B cell (primary cell): ENCODE measurements around the gene TCERG1L.

Experiments used
- EZH2 ChIP-seq: IDR thresholded peaks from 2 replicates; pipeline ENCODE4 v1.6.1; 2012; ENCODE audit warnings: borderline replicate concordance, low read depth, mild to moderate bottlenecking, moderate library complexity, low read length; ENCODE audit not compliant: insufficient read depth, poor library complexity, severe bottlenecking
- TF ChIP-seq, protein P1 (sequence below): fragments of 200-600 bp; IDR thresholded peaks from one replicate; pipeline ENCODE4 v1.8.0; 2022; ENCODE audit warnings: antibody characterized with exemption, mild to moderate bottlenecking

DNA sequence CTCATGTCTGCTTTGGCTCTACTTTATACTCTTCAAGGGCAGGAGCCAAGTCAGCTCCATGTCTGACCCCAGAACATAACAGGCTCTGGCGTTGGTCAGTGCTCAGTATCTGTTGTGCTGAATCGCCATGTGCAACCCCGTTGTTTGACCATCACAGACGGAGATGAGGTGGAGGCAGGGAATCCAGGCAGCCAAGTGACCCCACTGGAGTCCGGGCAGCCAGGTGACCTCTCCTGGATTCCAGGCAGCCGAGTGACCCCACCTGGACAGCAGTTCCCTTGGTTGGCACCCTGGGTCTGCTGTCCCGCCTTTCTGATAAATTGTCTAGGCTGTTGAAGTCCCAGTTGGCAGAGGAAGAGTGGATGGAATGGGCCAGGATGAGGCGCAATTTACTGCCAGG is 232.2 kb downstream of the TCERG1L start:
- TF ChIP-seq, protein P1, sequence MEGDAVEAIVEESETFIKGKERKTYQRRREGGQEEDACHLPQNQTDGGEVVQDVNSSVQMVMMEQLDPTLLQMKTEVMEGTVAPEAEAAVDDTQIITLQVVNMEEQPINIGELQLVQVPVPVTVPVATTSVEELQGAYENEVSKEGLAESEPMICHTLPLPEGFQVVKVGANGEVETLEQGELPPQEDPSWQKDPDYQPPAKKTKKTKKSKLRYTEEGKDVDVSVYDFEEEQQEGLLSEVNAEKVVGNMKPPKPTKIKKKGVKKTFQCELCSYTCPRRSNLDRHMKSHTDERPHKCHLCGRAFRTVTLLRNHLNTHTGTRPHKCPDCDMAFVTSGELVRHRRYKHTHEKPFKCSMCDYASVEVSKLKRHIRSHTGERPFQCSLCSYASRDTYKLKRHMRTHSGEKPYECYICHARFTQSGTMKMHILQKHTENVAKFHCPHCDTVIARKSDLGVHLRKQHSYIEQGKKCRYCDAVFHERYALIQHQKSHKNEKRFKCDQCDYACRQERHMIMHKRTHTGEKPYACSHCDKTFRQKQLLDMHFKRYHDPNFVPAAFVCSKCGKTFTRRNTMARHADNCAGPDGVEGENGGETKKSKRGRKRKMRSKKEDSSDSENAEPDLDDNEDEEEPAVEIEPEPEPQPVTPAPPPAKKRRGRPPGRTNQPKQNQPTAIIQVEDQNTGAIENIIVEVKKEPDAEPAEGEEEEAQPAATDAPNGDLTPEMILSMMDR = no peak
- no peak for TF ChIP-seq EZH2
